LNCAP (cell line): ENCODE results near the gene JCHAIN.

Experiments used
- TF ChIP-seq, protein P1 (sequence below): fragments of 450-650 bp; IDR thresholded peaks from 2 replicates; pipeline ENCODE4 v1.5.1; 2017; ENCODE audit warnings: mild to moderate bottlenecking

Gene JCHAIN

GRCh38 chr4:70680934-70681333 is 14.6 kb upstream of the JCHAIN start:
- TF ChIP-seq, protein P1, sequence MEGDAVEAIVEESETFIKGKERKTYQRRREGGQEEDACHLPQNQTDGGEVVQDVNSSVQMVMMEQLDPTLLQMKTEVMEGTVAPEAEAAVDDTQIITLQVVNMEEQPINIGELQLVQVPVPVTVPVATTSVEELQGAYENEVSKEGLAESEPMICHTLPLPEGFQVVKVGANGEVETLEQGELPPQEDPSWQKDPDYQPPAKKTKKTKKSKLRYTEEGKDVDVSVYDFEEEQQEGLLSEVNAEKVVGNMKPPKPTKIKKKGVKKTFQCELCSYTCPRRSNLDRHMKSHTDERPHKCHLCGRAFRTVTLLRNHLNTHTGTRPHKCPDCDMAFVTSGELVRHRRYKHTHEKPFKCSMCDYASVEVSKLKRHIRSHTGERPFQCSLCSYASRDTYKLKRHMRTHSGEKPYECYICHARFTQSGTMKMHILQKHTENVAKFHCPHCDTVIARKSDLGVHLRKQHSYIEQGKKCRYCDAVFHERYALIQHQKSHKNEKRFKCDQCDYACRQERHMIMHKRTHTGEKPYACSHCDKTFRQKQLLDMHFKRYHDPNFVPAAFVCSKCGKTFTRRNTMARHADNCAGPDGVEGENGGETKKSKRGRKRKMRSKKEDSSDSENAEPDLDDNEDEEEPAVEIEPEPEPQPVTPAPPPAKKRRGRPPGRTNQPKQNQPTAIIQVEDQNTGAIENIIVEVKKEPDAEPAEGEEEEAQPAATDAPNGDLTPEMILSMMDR, result no peak

DNA sequence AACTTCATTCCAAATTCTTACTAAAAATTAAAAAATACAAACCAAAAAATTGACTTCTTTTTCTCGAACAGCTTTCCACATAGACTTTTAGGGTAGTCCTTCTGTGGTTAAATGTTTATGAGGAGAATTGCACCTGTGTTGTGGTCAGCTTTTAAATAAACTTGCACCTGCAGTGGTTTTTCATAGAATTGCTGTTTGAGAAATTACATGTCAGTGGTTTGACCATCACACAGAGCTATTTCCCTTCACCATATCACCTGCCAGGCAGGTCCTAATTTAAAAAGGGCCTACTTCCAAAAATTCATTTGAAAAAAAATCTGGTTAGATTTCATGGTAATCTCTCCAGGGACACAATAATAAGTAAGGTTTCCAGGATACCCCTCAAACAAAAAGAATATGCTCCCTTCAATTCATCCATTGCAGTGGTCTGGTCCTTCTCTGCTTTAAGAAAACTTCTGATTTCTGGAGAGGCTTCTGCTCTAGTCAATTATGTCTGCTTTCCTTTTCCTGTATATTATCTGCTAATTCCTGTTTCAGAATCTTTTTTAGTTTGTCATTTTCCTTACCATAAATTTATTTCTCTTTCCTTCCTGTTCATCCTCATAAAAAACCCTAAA is 12.2 kb upstream of the JCHAIN start:
- TF ChIP-seq, protein P1, result no peak

- TF ChIP-seq, protein P1, result no peak
Observed at GRCh38 chr4:70676554-70677090, 10.3 kb upstream of the JCHAIN start.

DNA sequence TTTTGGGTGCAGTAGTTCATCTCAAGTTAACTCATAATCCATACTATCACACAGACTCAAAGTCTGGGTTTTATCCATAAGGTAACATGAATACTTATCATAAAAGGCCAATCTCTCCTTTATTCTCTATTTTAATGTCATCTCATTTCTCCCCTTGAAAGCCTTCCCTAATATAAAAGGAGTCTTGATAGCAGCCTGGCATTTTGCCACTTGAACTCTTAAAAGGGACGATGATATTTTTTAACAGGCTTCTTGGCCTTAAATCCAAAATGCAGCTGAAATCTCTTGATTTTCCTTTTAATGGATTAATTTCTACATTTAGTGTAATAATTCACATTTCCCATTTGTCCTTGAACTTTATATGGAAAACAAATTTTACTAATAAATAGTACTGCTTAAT is 8.4 kb upstream of the JCHAIN start:
- TF ChIP-seq, protein P1, result no peak

GRCh38 chr4:70674191-70674590 is 7.9 kb upstream of the JCHAIN start:
- TF ChIP-seq, protein P1, result no peak

- TF ChIP-seq, protein P1, result no peak
Observed at GRCh38 chr4:70671091-70671490, 4.8 kb upstream of the JCHAIN start.

- TF ChIP-seq, protein P1, result no peak
Observed at GRCh38 chr4:70670332-70671014, 4.2 kb upstream of the JCHAIN start.
